Islet of Langerhans (tissue), 1 donor: ENCODE measurements around the gene MED12L.
"Not testable (repeated sequence)": the region's sequence is repeated elsewhere in the genome, so short reads cannot be mapped to it uniquely, and the experiment has no call there.

Experiments
- FAIRE-seq: peaks from one replicate; lab custom pipeline; 2011; peaks lifted over from hg19 to GRCh38; lab: Jason Lieb, UNC

Gene MED12L

DNA sequence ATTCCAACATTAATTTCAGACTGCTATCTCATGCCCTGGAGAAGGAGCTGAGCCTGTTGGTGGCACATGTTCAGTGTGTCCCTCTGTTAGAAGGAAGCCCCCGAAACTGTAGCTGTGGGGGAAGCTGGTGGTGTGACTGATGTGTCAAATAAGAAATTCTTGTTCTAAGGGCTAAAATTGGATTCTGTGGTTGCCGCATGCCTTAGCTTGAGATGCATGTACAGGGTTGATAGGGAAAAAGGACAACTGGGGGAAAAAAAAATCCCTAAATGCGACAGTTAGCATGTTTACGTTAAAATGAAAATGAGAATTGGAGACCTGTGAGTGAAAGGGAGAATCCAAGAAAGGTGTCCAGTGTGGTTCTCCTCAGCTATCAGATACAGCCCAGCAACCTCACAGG, 58.6 kb downstream of the MED12L start:
- FAIRE-seq: no peak

DNA sequence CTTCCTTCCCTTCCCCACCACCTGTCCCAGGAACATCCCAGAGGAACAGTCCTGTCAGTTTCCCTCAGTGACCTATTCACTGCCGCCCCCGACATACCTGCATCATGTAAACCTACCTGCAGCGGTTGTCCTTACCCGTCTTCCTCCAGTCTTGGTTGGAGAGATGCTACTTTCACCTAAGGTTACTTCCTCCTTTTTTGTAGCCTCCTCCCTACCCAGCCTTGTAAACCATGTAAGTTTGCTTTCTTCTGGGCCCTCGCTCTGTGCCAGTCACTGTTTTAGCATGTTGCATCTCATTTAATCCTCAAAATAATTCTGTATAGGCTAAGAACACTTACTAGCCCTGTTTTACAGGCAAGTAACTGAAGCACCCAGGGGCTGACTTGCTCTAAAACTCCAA, 59.3 kb downstream of the MED12L start:
- no peak for FAIRE-seq

- no peak for FAIRE-seq
Measured at GRCh38 chr3:151145713-151146070, 60.2 kb downstream of the MED12L start.

DNA sequence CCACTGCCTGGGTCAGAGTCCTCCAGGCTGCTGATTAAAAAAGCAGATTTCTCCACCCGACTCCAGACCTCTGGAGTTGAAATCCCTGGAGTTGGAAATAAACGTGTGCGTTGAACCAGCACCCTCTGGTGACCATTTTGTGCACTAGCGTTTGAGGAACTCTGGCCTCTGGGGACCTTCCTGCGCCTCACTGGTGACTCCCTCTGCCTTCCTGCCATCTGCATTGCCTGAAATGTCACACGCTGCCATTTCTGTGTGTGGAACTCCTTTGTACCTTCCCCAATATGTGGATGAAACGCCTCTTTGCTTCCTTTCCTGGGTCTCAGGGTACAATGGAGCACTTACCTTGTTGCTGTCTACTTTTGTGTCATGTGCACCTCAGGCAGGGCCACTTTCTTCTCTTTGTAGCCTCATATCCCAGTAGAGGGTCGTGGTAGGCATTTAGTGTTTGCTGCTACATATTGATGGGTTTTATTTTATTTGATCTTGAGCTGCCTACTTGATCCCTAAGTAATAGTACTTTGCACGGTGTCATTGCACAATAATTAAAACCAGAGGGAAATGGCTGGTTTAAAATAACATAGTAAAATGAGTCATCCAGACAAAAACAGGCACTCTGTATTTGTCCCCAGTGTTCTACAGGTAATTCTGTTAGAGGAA, 60.7 kb downstream of the MED12L start:
- FAIRE-seq: peak; percentile 84

GRCh38 chr3:151146731-151147091, 61.2 kb downstream of the MED12L start:
- no peak for FAIRE-seq

GRCh38 chr3:151147299-151147698, 61.8 kb downstream of the MED12L start:
- no peak for FAIRE-seq

DNA sequence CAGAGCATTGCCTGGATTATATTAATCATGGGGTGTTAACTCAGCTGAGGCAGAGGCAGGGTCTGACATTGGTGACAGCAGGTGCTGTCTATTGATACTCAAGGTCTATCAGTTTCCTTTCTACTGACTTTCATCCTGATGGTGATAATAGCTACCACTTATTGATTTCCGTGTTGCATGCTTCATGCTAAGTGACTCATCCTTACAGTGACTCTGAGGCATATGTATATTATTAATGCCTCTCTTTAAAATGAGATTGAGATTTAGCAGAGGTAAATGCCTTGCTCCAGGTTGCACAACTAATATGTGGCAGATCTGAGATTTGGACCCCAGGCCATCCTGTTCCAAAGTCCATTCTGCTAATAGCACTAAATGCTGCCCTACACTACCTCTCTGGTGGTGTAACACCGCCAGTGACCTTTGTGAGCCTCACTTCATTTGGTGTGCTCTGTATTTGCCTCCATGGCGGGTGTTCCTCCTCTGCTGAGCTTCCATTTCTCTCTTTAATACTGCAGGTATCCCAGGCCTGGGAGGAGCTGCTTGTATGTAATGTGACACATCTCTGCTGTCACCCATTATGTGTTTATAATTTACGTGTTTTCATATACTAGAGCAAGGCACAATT, 67.1 kb downstream of the MED12L start:
- FAIRE-seq: no peak

- peak; percentile 49 for FAIRE-seq
Measured at GRCh38 chr3:151154566-151154965, 69.1 kb downstream of the MED12L start.

DNA sequence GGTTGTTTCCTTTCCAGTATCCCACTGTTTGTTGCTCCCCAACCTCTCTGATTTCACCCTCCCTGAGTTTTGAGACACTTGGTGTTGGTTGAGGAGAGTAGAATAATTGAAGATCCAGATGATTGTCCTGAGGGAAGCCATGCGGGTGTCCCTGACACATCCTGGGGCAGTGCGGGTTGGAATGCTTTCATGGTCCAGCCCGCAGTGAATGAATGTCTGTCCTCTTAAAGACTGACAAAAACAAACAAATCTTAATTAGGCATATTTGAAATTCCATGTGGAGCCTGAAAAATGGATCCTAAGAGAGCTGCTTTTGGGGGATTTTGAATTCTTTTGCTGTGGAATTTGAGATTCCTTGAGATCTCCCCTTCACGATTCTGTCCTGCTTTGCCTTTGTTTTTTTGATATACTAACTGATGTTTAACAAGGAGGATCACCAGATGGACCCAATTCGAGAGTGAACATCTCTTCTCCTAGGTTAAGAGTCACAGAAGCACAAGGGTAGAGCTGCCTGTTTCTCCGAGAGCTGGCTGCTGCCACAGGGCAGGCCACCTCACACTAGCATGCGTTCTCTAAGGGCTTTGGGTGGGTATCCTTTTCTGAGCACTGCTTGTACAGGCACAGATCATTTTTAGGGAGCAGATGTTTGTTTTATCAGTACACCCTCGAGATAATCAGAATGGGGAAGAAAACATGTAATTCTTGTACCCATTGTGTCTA, 70.1 kb downstream of the MED12L start:
- FAIRE-seq: no peak

DNA sequence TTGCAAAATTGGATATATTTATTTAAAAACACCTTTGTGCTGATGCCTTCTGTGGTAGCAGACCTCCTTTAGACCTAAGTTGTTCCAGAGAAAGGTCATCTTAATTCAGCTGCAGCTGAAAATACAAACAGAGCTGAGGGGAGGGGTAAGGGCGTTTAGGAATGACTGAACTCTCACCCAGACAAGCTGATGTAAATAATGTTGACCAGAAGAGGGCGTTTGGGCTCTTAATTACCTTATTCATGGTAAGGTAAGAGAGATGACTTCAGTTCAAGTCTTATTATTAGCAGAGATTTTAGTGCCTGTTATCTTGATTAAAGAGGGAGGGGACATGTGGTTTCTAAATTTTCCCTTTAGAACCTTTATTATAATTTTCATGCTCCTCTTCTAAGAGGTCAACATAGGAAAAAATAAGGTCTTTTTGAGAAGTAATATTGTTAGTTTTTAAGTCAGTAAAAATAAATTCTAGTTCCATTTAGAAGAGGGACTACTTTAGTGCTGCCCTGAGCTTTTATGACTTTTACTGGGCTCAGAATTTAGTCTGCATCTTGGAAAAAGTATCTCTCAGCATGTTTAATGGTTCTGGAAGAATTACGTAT, 71.3 kb downstream of the MED12L start:
- FAIRE-seq: no peak

- no peak for FAIRE-seq
Measured at GRCh38 chr3:151159806-151160205, 74.3 kb downstream of the MED12L start.

DNA sequence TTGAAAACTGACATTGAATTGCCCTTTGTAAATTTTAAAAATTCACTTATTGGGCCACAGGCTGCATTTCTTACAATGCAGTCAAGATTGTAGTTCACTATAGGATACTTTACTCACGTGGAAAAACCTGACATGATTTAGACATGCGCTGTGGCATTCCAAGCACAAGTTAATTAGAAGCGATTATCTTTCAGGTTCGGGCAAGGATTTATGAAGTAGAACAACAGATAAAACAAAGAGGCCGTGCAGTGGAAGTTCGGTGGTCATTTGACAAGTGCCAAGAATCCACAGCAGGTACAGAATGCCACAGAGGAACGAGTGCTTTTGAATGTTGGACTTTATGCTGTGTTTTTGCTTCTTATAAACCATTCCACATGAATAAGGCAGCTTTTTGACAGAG, 79.8 kb downstream of the MED12L start:
- FAIRE-seq: no peak

- FAIRE-seq: no peak
Measured at GRCh38 chr3:151166161-151166560, 80.7 kb downstream of the MED12L start.

- FAIRE-seq: no peak
Measured at GRCh38 chr3:151168269-151169094, 83.0 kb downstream of the MED12L start.

DNA sequence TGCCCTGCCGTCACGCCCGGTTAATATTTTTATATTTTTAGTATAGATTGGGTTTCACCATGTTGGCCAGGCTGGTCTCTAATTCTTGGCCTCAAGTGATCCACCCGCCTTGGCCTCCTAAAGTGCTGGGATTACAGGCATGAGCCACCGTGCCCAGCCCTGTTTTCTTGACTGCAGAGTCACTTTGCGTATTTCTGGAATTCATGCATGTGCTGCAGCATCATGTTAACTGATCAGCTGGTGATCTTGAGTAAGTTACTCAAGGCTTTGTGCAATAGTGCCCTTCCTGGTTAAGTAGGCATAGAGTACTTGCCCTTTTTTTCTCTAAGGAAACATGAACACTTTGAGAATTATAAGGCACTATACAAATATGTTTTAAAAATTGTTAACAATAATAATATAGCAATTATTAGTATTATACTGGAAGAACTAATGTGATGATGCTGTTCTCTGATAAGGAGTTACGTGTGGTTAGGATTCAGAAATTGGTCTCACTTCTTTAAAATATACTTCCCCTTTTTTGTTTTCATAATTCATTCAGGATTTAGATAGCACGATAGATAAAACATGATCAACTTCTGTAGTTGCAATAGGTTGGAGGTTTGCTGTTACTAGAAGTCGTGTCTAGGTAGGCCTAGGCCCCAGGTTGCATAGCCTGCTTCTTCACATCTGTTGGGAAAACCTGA, 83.9 kb downstream of the MED12L start:
- FAIRE-seq: no peak

DNA sequence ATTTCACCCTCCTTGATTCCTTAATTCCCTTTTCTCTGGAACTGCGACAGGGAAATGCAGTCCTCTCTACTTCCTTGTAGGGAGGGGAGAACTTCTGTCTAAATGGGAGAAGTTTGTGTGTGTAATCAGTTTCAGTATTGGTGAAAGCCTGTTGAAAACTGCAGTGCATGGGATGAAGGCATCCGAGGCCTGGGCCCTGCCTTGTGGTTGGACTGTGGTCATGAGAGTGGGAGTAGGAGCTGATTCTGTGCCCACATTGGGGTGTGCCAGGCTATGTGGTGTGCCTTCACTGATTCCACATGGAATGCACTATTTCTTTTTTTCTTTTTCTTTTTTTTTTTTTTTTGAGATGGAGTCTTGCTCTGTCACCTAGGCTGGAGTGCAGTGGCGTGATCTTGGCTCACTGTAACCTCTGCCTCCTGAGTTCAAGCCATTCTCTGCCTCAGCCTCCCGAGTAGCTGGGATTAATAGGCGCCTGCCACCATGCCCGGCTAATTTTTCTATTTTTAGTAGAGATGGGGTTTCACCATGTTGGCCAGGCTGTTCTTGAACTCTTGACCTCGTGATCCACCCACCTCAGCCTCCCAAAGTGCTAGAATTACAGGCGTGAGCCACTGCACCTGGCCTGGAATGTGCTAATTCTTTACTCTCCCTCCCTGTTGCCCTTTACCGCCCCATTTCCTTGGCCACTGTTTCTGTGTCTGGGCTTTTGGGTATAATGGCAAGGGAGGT, 84.7 kb downstream of the MED12L start:
- FAIRE-seq: not testable (repeated sequence)

DNA sequence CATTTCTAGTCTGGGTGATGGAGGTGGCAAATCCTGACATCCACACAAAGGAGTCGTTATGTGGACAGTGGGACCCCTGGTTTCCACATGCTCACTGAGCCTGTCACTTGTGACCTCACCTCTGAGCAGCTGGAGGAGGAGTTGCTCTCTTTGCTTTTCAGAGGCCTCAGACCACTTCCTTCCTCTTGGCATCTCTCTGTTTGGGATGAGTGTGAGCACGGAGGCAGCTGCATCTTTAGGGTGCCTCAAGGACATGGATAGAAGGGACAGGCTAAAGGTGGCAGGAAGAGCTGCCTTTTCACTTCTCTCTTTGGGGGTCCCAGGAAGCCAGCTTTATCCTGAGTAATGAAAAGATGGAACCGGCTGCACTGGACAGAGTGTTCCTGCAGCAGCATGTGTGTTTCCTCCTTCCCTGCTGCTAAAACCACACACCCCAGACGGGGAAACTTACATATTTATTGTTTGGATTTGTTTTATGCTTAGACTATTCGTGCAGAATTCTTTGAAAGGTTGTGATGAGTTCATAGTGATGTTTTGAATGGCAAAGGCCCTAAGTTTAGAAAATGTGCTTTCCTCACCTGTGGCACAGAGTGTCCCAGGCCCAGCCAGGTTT, 85.8 kb downstream of the MED12L start:
- FAIRE-seq: no peak

DNA sequence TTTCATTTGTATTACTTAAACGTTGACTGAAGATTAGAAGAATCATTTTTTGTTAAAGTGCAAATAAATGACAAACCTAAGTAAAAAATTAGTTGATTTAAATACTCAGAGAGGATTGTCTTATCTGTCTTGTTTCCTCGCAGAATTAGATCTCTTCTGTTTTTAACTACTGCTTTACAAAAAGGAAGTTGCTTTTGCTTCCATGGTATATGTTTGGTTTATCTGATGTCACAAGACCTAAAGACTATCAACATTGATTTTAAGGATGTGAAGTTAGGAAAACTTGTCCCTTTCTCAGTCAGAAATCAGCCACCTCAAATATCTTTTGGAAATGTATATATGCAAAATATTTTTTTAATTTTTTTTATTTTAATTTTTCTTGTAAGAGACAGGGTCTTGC, 88.9 kb downstream of the MED12L start:
- FAIRE-seq: no peak

DNA sequence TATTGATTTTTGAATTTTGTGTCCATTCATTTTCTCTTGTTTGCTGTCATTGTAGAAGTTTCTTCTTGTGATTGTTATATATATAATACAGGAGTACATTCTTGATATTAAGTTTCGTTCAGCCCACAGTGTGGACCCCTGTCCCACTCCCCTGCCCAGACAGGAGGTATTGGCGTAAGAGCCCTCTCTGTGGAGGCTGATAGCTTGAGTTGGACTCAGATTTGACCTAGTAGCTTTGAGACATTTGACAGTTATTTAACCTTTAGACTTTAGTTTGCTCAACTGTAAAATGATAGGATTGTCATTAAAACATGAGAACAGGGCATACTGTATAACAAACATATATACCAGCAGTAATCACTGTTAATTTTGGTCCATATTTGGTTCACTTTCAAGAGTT, 90.5 kb downstream of the MED12L start:
- no peak for FAIRE-seq

DNA sequence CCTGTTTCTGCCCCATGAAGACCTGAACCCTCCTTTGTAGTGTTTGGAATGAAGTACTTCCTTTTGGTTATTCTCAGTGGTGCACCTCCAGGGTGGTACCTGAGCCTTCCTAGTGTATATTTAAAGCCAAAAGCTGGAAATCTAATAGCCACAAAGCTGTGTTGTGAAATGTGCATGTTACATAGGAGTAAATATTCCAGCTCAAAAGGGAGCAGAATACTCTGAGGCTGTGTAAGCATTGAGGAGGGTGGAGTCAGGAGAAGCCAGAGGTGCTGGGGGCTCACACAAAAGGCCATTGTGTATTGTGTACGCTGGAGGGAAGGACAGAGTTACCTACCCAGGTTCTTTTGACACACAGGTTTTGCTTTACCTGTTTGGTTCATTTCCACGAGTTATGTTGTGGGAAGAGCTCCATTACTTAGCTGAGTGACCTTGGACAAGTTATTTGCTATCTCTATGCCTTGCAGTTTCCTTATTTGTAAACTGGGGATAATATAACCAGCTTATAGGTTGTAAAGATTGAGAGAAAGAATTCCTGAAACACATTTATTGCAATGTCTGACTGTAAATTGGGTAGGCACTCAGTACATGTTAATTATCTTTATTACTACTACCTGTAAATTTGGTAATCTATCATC, 92.9 kb downstream of the MED12L start:
- FAIRE-seq: no peak
